Epithelial cell of proximal tubule (primary cell): ENCODE data around the gene PIGC. TPM values are rescaled to one million over a fixed set of nuclear protein-coding genes. Genes with fewer than 3 reads are reported as not detected.

Experiments
- DNase-seq: peaks from one replicate; pipeline ENCODE4 v3.0.0-alpha.2; 2011; ENCODE audit warnings: low read depth
- H3K4me3 ChIP-seq: 2 replicates; pipeline ENCODE4 v1.5.1; 2011; ENCODE audit warnings: low read depth, mild to moderate bottlenecking, low read length
- total RNA-seq: library from RNA; depleted of rRNA; stranded (reverse); fragments of >200 nt; gene quantifications from 2 replicates; pipeline ENCODE4 v1.2.3, GENCODE V29; 2015
- TF ChIP-seq, protein P1 (sequence below): conservative IDR thresholded peaks from 2 replicates; pipeline ENCODE4 v1.5.1; 2012; ENCODE audit warnings: low read depth, mild to moderate bottlenecking, low read length

The PIGC gene
- total RNA-seq, 1 donor from 2014 or later: 20.9 TPM

DNA sequence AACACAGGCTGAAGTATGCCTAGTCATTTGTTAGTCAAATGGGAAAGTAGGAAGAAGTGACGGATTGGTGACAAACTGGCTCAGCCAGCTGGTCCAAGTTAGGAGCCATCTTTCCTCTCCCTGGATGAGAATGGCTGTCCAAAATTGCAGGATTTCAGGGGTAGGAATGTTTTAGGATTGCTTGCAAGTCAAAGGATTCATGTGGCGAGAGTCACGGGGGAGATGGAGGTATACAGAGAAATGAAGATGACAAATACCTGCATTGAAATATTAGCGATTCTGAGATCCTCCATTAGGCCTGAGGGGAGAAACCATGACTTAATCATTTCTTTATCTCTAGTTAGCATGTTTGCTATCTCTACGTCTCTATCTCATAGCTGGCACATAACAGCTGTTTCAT is 41.8 kb upstream of the PIGC start:
- TF ChIP-seq, protein P1, sequence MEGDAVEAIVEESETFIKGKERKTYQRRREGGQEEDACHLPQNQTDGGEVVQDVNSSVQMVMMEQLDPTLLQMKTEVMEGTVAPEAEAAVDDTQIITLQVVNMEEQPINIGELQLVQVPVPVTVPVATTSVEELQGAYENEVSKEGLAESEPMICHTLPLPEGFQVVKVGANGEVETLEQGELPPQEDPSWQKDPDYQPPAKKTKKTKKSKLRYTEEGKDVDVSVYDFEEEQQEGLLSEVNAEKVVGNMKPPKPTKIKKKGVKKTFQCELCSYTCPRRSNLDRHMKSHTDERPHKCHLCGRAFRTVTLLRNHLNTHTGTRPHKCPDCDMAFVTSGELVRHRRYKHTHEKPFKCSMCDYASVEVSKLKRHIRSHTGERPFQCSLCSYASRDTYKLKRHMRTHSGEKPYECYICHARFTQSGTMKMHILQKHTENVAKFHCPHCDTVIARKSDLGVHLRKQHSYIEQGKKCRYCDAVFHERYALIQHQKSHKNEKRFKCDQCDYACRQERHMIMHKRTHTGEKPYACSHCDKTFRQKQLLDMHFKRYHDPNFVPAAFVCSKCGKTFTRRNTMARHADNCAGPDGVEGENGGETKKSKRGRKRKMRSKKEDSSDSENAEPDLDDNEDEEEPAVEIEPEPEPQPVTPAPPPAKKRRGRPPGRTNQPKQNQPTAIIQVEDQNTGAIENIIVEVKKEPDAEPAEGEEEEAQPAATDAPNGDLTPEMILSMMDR: no peak
- DNase-seq: no peak
- H3K4me3 ChIP-seq: no peak overlapping the region

DNA sequence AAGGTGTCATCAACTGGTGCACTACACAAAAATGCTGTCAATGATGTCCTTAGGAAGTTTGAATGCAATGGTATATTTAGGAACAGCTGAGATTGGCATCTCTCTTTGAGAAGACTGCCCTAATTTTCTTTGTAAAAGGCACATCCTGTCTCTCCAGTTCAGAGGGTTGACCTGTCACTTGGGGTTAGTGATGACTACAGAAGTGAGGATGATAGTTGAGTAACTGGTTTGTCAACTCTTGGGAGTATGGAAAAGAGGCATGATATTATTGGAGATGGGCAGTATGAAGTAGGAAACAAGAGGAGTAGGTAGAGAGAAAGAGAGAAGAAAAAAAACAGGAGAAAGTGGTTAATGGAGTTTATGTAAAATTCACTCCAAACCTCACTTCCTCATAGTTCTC is 40.4 kb upstream of the PIGC start:
- H3K4me3 ChIP-seq: no peak overlapping the region
- TF ChIP-seq, protein P1: no peak
- DNase-seq: no peak

DNA sequence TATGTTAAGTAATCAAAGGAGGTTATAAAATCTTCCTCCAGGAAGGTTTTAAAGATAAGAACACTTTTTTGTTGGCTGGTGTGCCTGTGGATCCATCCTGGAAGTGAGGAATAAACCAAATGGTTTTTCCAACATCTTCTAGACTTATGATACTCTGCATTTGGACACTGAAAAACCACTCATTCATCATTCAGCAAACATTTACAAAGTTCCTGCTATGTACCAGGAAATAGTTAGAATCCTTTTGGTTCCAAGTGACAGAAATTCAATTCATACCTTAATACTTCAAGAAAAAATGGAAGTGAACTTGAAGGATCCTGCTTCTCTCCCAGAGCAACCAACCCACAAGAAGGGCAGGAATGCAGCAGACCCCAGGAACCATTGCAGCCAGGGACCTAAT is 39.6 kb upstream of the PIGC start:
- DNase-seq: no peak
- no peak overlapping the region for H3K4me3 ChIP-seq
- TF ChIP-seq, protein P1: no peak

DNA sequence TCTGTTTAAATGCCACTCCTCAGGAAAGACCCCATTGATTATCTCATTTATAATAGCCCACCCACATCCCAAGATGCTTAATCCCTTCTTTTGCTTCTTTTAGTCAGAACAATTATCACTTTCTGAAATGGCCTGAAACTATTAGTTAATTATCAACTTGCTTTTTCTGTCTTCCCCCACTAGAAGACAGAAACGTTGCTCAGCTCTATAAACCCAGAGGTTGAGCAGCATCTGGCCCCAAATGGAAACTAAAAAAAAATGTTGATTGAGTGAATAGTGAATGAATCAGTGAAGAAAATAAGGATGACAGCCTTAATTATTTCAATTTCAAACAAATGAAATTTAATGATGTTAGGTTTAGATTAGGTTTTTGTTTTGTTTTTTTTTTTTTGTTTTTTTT is 38.2 kb upstream of the PIGC start:
- no peak overlapping the region for H3K4me3 ChIP-seq
- TF ChIP-seq, protein P1: no peak
- no peak for DNase-seq

DNA sequence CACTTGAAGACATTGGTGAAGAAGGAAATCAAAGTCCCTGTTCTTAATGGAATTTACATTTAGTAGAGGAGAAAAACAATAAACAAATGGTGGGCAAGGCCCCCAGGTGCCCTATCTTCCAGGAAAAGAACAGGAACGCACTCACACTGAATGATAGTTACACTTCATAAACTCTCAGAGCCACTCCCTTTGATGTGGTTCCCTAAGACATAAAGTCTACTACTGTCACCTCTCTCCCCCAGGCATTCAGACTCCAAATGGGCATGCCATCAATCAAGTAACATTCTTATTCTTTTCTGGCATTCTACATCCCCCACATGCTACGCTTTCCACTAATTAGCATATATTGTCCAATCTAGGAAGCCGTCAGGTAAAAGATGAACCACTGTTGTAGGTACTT is 36.6 kb upstream of the PIGC start:
- TF ChIP-seq, protein P1: no peak
- no peak for DNase-seq

DNA sequence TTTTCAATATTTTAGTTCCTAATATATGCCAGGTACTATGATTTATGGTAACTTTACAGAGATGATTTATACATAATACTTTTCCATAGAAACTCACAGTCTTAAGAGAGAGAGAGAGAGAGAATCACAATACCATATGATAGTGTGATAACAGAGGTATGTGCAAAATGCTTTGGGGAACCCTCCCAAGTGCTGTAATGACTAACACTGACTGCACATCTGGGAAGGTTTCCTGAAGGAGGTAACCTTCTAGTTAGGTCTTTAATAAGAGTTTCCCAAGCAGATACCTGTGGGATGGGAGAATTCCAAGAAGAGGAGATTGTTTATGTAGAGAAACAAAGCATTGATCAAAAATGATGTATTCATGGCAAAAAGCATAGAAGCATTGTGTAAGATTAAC is 34.6 kb upstream of the PIGC start:
- TF ChIP-seq, protein P1: no peak
- H3K4me3 ChIP-seq: no peak overlapping the region
- DNase-seq: no peak

More for the DNA sequence above, 36.6 kb upstream of the PIGC start:
- H3K4me3 ChIP-seq: no peak overlapping the region

DNA sequence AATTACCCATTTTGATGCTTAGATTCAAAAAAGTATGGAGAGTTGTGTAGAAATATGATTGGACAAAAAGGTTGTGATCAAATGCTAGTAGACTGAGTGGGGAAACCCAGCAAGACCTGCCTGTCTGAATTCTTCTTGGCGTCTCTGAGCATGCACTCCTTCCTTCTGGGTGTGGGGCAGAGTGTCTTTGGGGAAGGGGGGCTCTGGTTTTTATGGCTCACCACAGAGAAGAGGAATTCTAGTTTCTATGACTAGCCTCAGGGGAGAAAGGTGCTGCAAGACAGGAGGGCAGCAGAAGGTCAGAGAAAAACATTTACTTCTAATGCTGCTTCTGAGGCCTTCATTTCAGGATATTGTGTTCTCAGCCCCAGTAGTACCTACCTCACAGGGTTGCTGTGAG is 33.9 kb upstream of the PIGC start:
- H3K4me3 ChIP-seq: no peak overlapping the region
- TF ChIP-seq, protein P1: no peak
- no peak for DNase-seq
